Progenitor cell of endocrine pancreas (in vitro differentiated cells): ENCODE measurements around the gene UBE2O. TPM values are rescaled to one million over a fixed set of nuclear protein-coding genes. Genes with fewer than 3 reads are reported as not detected.

Experiments
- DNase-seq: peaks from one replicate; pipeline ENCODE4 v3.0.0; 2021; ENCODE audit warnings: low spot score; ENCODE audit not compliant: unreplicated experiment
- H3K27ac Mint-ChIP-seq: 2 replicates; pipeline ENCODE4 v1.8.0; 2021; ENCODE audit warnings: mild to moderate bottlenecking, moderate library complexity, mixed read lengths
- H3K27me3 Mint-ChIP-seq: 2 replicates; pipeline ENCODE4 v1.8.0; 2021; ENCODE audit warnings: mixed read lengths
- H3K36me3 Mint-ChIP-seq: 2 replicates; pipeline ENCODE4 v1.8.0; 2022; ENCODE audit warnings: mixed read lengths; ENCODE audit not compliant: insufficient read depth
- H3K4me1 Mint-ChIP-seq: 2 replicates; pipeline ENCODE4 v1.8.0; 2021; ENCODE audit warnings: low read depth, mixed read lengths
- H3K4me3 Mint-ChIP-seq: 2 replicates; pipeline ENCODE4 v1.8.0; 2021; ENCODE audit warnings: low read depth, mild to moderate bottlenecking, moderate library complexity, mixed read lengths
- H3K9me3 Mint-ChIP-seq: 2 replicates; pipeline ENCODE4 v1.8.0; 2021; ENCODE audit warnings: low read depth, mixed read lengths
- total RNA-seq: library from RNA; stranded (reverse); gene quantifications from 2 replicates; pipeline ENCODE4 v1.2.1, GENCODE V29; 2021
- TF ChIP-seq, protein P1 (sequence below): fragments of 200-600 bp; sonication (generic); IDR thresholded peaks from one replicate; pipeline ENCODE4 v1.5.0; 2021; ENCODE audit warnings: antibody characterized with exemption, mild to moderate bottlenecking; ENCODE audit not compliant: unreplicated experiment

Gene UBE2O
- total RNA-seq, 1 donor from 2014 or later, result 44.6 TPM

DNA sequence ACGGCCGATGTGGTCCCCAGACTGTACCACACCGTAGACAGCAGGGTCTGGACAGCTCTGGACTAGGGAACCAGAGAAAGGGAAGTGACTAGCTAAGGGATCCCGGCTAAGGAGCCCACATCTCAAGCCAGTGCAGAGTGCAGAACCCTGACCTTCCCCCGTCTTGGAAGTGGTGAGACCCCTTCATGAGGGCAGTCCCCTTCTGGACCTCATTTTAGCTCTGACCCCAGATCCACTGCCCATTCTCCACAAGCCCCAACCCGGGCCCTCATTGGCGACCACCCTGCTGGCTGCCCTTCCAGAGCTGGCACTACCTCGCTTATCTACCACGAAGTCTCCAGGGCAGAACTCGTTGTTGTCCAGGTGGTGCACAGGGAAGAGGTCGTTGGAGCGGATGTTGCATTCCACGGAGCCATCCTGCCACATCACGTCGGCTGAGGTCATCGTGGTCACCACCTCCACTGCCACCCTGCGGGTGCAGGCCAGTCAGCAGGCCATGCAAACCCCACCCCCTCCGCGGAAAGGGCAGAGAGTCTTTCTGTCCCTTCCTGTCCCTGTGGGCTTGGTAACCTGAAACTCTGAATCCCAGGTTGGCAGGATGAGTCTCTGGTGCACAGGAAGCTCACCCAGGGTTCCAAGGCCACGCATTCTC, 54.3 kb downstream of the UBE2O start:
- no peak overlapping the region for H3K4me3 Mint-ChIP-seq

DNA sequence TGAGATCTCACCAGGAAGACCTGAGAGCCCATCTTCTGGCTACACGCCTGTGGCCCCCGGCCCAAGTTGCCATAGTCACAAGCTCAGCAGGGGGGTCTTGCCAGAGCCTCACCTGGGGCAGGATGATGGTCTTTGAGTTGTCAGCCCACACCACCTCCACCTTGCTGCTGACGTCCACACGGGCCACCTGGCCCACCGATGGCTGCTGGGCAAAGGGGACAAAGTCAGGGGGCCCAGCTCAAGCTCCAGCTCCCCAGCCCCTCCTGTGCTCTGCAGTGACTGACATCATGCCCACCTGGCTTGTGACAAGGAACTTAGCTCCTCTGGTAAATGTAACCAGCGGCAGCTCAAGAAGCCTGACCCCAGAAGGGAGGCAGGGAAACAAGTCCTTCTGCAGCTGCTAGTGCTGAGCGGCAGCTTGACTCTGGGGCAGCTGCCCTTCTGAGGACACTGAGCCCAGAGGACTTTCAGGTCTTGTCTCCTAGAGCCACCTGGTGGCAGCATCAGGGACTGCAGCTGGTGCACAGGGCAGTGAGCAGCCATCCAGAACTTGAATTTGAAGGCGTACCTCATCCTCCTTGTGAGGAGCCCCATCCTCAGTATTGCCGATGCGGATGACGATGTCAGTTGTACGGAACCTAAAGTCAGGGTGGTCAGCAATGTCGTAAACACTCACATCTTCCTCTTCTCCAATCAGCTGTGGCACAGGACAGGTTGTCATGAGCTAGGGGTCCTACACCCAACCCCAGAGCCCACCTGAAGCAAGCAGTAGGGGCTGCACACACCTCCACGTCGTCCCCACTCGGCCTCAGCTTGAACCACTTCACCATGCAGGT, 55.0 kb downstream of the UBE2O start:
- peak overlapping the region; percentile 64 for H3K27ac Mint-ChIP-seq
- peaks cover 22% of the 10 kb centered on the region for H3K36me3 Mint-ChIP-seq
- no peak overlapping the region for H3K4me3 Mint-ChIP-seq

More for the DNA sequence above, 54.3 kb downstream of the UBE2O start:
- Mint-ChIP-seq H3K27me3 (no peaks in the 10 kb centered on the region), H3K4me1 (no peaks in the 10 kb centered on the region), H3K27ac (no peak overlapping the region), H3K9me3 (no peaks in the 10 kb centered on the region), H3K36me3 (peaks cover 23% of the 10 kb centered on the region)
- TF ChIP-seq, protein P1, sequence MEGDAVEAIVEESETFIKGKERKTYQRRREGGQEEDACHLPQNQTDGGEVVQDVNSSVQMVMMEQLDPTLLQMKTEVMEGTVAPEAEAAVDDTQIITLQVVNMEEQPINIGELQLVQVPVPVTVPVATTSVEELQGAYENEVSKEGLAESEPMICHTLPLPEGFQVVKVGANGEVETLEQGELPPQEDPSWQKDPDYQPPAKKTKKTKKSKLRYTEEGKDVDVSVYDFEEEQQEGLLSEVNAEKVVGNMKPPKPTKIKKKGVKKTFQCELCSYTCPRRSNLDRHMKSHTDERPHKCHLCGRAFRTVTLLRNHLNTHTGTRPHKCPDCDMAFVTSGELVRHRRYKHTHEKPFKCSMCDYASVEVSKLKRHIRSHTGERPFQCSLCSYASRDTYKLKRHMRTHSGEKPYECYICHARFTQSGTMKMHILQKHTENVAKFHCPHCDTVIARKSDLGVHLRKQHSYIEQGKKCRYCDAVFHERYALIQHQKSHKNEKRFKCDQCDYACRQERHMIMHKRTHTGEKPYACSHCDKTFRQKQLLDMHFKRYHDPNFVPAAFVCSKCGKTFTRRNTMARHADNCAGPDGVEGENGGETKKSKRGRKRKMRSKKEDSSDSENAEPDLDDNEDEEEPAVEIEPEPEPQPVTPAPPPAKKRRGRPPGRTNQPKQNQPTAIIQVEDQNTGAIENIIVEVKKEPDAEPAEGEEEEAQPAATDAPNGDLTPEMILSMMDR, result no peak
- no peak for DNase-seq

DNA sequence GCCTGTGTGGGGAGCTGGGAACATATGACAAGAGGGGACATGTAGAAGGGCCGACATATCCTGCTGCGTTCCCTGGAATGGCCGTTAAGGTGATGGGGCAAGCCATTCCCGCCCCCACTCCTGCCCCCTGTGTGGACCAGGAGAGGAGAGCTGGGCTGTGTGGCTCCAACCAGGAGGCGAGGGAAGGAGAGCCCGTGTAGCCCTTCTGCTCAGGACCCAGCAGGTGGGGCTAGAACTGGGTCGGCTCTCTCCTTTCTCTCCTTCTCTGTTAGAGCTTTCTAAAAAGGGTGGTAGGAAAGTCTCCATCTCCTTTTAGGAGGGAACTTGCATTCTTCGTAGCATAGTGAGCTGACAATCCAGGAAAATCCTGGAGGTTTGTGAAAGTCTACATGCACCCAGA, 55.8 kb downstream of the UBE2O start:
- no peaks in the 10 kb centered on the region for H3K9me3 Mint-ChIP-seq
- peaks cover 18% of the 10 kb centered on the region for H3K36me3 Mint-ChIP-seq
- H3K4me1 Mint-ChIP-seq, result no peaks in the 10 kb centered on the region
- no peak overlapping the region for H3K27ac Mint-ChIP-seq
- DNase-seq, result no peak
- H3K4me3 Mint-ChIP-seq, result no peak overlapping the region
- no peaks in the 10 kb centered on the region for H3K27me3 Mint-ChIP-seq
- TF ChIP-seq, protein P1, result no peak

More for the DNA sequence above, 55.0 kb downstream of the UBE2O start:
- no peaks in the 10 kb centered on the region for H3K4me1 Mint-ChIP-seq
- H3K27me3 Mint-ChIP-seq, result no peaks in the 10 kb centered on the region
- TF ChIP-seq, protein P1, result peak; percentile 90
- peak; percentile 84 for DNase-seq
- no peaks in the 10 kb centered on the region for H3K9me3 Mint-ChIP-seq

DNA sequence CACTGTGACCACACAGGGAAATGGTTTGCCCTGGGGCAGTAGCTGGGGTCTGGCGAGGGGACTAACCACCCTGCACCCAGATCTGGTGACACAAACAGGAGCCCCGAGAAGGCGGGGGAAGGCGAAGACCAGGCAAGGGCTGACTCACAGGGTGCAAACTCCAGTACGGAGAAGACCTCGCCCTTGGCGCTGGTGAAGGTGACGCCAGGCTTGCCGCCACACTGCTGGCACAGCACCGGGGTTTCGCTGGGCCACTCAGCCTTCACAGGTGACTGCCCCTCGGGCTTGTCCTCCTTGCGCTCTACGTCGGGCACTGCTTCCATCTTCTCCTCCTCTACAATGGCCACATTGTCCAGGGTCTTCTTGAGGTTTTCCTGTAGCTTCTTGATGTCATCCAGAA, 57.0 kb downstream of the UBE2O start:
- Mint-ChIP-seq H3K9me3 (no peaks in the 10 kb centered on the region), H3K36me3 (peaks cover 10% of the 10 kb centered on the region)
- TF ChIP-seq, protein P1, result no peak

DNA sequence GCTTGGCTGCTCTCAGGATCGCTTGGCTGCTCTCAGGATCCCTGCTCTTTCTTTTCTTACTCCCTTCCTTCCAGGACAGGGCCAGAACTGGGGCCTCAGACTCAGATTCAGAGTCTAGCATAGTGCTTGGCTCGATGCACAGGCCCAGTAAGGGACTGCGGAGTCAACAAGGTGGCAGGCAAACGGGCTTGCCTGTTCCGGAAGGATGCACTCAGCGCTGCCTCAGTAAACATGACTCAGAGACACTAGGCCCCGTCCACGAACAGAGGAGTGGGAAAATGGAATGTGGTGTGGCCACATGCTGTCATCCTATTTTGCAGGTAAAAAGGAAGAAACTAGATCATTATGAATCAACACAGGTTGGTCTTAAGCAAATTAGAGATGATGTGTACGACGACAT, 58.8 kb downstream of the UBE2O start:
- H3K4me3 Mint-ChIP-seq, result no peak overlapping the region
- no peak overlapping the region for H3K27ac Mint-ChIP-seq
- DNase-seq, result no peak
- H3K9me3 Mint-ChIP-seq, result no peaks in the 10 kb centered on the region
- TF ChIP-seq, protein P1, result no peak
- H3K36me3 Mint-ChIP-seq, result peaks cover 10% of the 10 kb centered on the region
- no peaks in the 10 kb centered on the region for H3K27me3 Mint-ChIP-seq
- H3K4me1 Mint-ChIP-seq, result no peaks in the 10 kb centered on the region

More for the DNA sequence above, 57.0 kb downstream of the UBE2O start:
- no peak for DNase-seq
- no peak overlapping the region for H3K4me3 Mint-ChIP-seq
- H3K27ac Mint-ChIP-seq, result no peak overlapping the region
- H3K27me3 Mint-ChIP-seq, result no peaks in the 10 kb centered on the region
- no peaks in the 10 kb centered on the region for H3K4me1 Mint-ChIP-seq
